SK-N-SH treated with all-trans-retinoic acid at 6 μM for 48 hours (cell line): ENCODE measurements around the gene ADPRH.

Source experiments
- ATAC-seq: fragments of 200-7000 bp; cut with Tn5 transposase; 3 replicates; pipeline ENCODE4 v1.9.1; 2020; ENCODE audit warnings: mild to moderate bottlenecking, moderate library complexity
- ARNTL ChIP-seq: fragments of 450-650 bp; formaldehyde crosslinking; IDR thresholded peaks from 2 replicates; pipeline ENCODE4 v1.5.0; 2020; ENCODE audit warnings: low read depth, mild to moderate bottlenecking, moderate library complexity, borderline replicate concordance
- BACH2 ChIP-seq: fragments of 250-450 bp; sonication (Bioruptor Pico); IDR thresholded peaks from 2 replicates; pipeline ENCODE4 v1.9.0; 2021; ENCODE audit warnings: mild to moderate bottlenecking, borderline replicate concordance
- CREB5 ChIP-seq: fragments of 250-450 bp; sonication (Bioruptor Pico); IDR thresholded peaks from 2 replicates; pipeline ENCODE4 v1.5.1; 2020; ENCODE audit warnings: low read depth, mild to moderate bottlenecking, moderate library complexity
- CSDC2 ChIP-seq: fragments of 250-450 bp; sonication (Bioruptor Pico); IDR thresholded peaks from 2 replicates; pipeline ENCODE4 v1.5.0; 2020; ENCODE audit warnings: mild to moderate bottlenecking, moderate library complexity
- CSRNP3 ChIP-seq: fragments of 250-450 bp; sonication (Bioruptor Pico); IDR thresholded peaks from 2 replicates; pipeline ENCODE4 v1.5.1; 2021; ENCODE audit warnings: mild to moderate bottlenecking, moderate library complexity
- ESRRG ChIP-seq: fragments of 250-450 bp; sonication (Bioruptor Pico); IDR thresholded peaks from 2 replicates; pipeline ENCODE4 v1.6.1; 2021; ENCODE audit warnings: mild to moderate bottlenecking
- GLIS3 ChIP-seq: fragments of 250-450 bp; sonication (Bioruptor Pico); IDR thresholded peaks from 2 replicates; pipeline ENCODE4 v1.5.0; 2020; ENCODE audit warnings: mild to moderate bottlenecking, moderate library complexity
- ISL1 ChIP-seq: fragments of 250-450 bp; sonication (Bioruptor Pico); IDR thresholded peaks from 2 replicates; pipeline ENCODE4 v2.1.2; 2022; ENCODE audit warnings: mild to moderate bottlenecking, moderate library complexity
- POU6F1 ChIP-seq: fragments of 250-450 bp; sonication (Bioruptor Pico); IDR thresholded peaks from 2 replicates; pipeline ENCODE4 v1.8.0; 2021; ENCODE audit warnings: low read depth, mild to moderate bottlenecking, moderate library complexity, borderline replicate concordance
- PPARA ChIP-seq: fragments of 250-450 bp; sonication (Bioruptor Pico); IDR thresholded peaks from 2 replicates; pipeline ENCODE4 v1.5.0; 2020; ENCODE audit warnings: mild to moderate bottlenecking, borderline replicate concordance
- RARB ChIP-seq: fragments of 250-450 bp; sonication (Bioruptor Pico); IDR thresholded peaks from 2 replicates; pipeline ENCODE4 v1.8.0; 2021; ENCODE audit warnings: mild to moderate bottlenecking, moderate library complexity
- SNAI2 ChIP-seq: fragments of 250-450 bp; sonication (Bioruptor Pico); IDR thresholded peaks from 2 replicates; pipeline ENCODE4 v1.5.0; 2020; ENCODE audit warnings: mild to moderate bottlenecking, moderate library complexity
- TCF4 ChIP-seq: fragments of 250-450 bp; sonication (Bioruptor Pico); IDR thresholded peaks from 2 replicates; pipeline ENCODE4 v1.8.0; 2021; ENCODE audit warnings: mild to moderate bottlenecking, moderate library complexity, borderline replicate concordance
- TOX ChIP-seq: fragments of 250-450 bp; sonication (Bioruptor Pico); IDR thresholded peaks from 2 replicates; pipeline ENCODE4 v1.8.0; 2021; ENCODE audit warnings: mild to moderate bottlenecking, moderate library complexity, borderline replicate concordance
- TSHZ2 ChIP-seq: fragments of 250-450 bp; sonication (Bioruptor Pico); IDR thresholded peaks from 2 replicates; pipeline ENCODE4 v1.5.0; 2020; ENCODE audit warnings: mild to moderate bottlenecking, moderate library complexity
- ZC3H10 ChIP-seq: fragments of 250-450 bp; sonication (Bioruptor Pico); IDR thresholded peaks from 2 replicates; pipeline ENCODE4 v1.5.1; 2021; ENCODE audit warnings: mild to moderate bottlenecking, moderate library complexity
- ZFP3 ChIP-seq: fragments of 250-450 bp; sonication (Bioruptor Pico); IDR thresholded peaks from 2 replicates; pipeline ENCODE4 v1.5.0; 2020; ENCODE audit warnings: mild to moderate bottlenecking, moderate library complexity
- ZFP30 ChIP-seq: fragments of 450-650 bp; formaldehyde crosslinking; IDR thresholded peaks from 2 replicates; pipeline ENCODE4 v1.5.0; 2022; ENCODE audit warnings: mild to moderate bottlenecking, moderate library complexity

Gene ADPRH

GRCh38 chr3:119531151-119531550 lies 48.1 kb upstream of the ADPRH start:
- TF ChIP-seq TOX (CRISPR knock-in tag): no peak
- TF ChIP-seq POU6F1: no peak
- TF ChIP-seq ZC3H10 (CRISPR knock-in tag): no peak
- TF ChIP-seq ZFP3 (CRISPR knock-in tag): no peak
- TF ChIP-seq GLIS3: no peak
- no peak for TF ChIP-seq PPARA (CRISPR knock-in tag)
- TF ChIP-seq ESRRG (CRISPR knock-in tag): no peak
- ATAC-seq: no peak

- TF ChIP-seq RARB (CRISPR knock-in tag) (no peak), TCF4 (CRISPR knock-in tag) (no peak), ARNTL (CRISPR knock-in tag) (no peak), POU6F1 (no peak), ESRRG (CRISPR knock-in tag) (no peak)
- no peak for ATAC-seq
Observed at GRCh38 chr3:119534296-119534695, 45.0 kb upstream of the ADPRH start.

GRCh38 chr3:119536757-119537156 lies 42.5 kb upstream of the ADPRH start:
- no peak for ATAC-seq

GRCh38 chr3:119538772-119539171 lies 40.5 kb upstream of the ADPRH start:
- no peak for ATAC-seq
- no peak for TF ChIP-seq CSRNP3 (CRISPR knock-in tag)
- TF ChIP-seq ZFP3 (CRISPR knock-in tag): no peak
- TF ChIP-seq CSDC2: no peak
- no peak for TF ChIP-seq ZFP30 (CRISPR knock-in tag)
- no peak for TF ChIP-seq TOX (CRISPR knock-in tag)
- no peak for TF ChIP-seq ISL1 (CRISPR knock-in tag)
- TF ChIP-seq BACH2: no peak
- no peak for TF ChIP-seq PPARA (CRISPR knock-in tag)
- no peak for TF ChIP-seq ESRRG (CRISPR knock-in tag)
- no peak for TF ChIP-seq POU6F1
- TF ChIP-seq CREB5 (CRISPR knock-in tag): no peak

More at GRCh38 chr3:119536757-119537156, 42.5 kb upstream of the ADPRH start:
- TF ChIP-seq CSDC2: no peak
- TF ChIP-seq TSHZ2 (CRISPR knock-in tag): no peak
- TF ChIP-seq SNAI2 (CRISPR knock-in tag): no peak
- no peak for TF ChIP-seq TOX (CRISPR knock-in tag)
- TF ChIP-seq ZFP3 (CRISPR knock-in tag): no peak
- no peak for TF ChIP-seq TCF4 (CRISPR knock-in tag)
- no peak for TF ChIP-seq POU6F1
- TF ChIP-seq BACH2: no peak
